H1 (cell line): Measurements from ENCODE around the gene EPHA4. TPM values are rescaled to one million over a fixed set of nuclear protein-coding genes. Genes with fewer than 3 reads are reported as not detected.
A peak's percentile ranks its signal among the peaks of the same experiment; 100 is the strongest.

ENCODE experiments used
- BACH1 ChIP-seq: IDR thresholded peaks from 2 replicates; pipeline ENCODE4 v1.6.1; 2012; ENCODE audit warnings: low read length, improper control_type of control experiment
- CHD1 ChIP-seq: IDR thresholded peaks from 2 replicates; pipeline ENCODE4 v1.6.1; 2012; ENCODE audit warnings: low read depth, low read length, improper control_type of control experiment
- CHD2 ChIP-seq: IDR thresholded peaks from 2 replicates; pipeline ENCODE4 v1.6.1; 2012; ENCODE audit warnings: low read length, improper control_type of control experiment
- CHD7 ChIP-seq: fragments of 300-600 bp; sonication (generic); IDR thresholded peaks from 2 replicates; pipeline ENCODE4 v1.7.1; 2012; ENCODE audit warnings: low read length, moderate library complexity, mild to moderate bottlenecking, inconsistent platforms; ENCODE audit not compliant: insufficient replicate concordance
- POLR2AphosphoS5 ChIP-seq: IDR thresholded peaks from 2 replicates; pipeline ENCODE4 v1.6.1; 2011; ENCODE audit warnings: low read depth, low read length
- RBBP5 ChIP-seq: IDR thresholded peaks from 2 replicates; pipeline ENCODE4 v1.7.1; 2012; ENCODE audit warnings: low read depth, mild to moderate bottlenecking, inconsistent platforms, low read length, moderate library complexity, borderline replicate concordance
- SAP30 ChIP-seq: fragments of 300-600 bp; sonication (generic); IDR thresholded peaks from 2 replicates; pipeline ENCODE4 v1.7.1; 2012; ENCODE audit warnings: low read length, moderate library complexity, mild to moderate bottlenecking, inconsistent platforms; ENCODE audit not compliant: insufficient read depth, insufficient replicate concordance
- SIX5 ChIP-seq: IDR thresholded peaks from 2 replicates; pipeline ENCODE4 v1.6.1; 2011; ENCODE audit warnings: mild to moderate bottlenecking, low read depth, low read length
- SP2 ChIP-seq: IDR thresholded peaks from 2 replicates; pipeline ENCODE4 v1.6.1; 2012; ENCODE audit warnings: mild to moderate bottlenecking, low read length, inconsistent platforms
- TBP ChIP-seq: IDR thresholded peaks from 2 replicates; pipeline ENCODE4 v1.6.1; 2011; ENCODE audit warnings: low read depth, low read length, improper control_type of control experiment
- TCF12 ChIP-seq: IDR thresholded peaks from 2 replicates; pipeline ENCODE4 v1.6.1; 2011; ENCODE audit warnings: low read depth, mild to moderate bottlenecking, low read length
- polyA plus RNA-seq, 7 experiments: library from polyadenylated mRNA; depleted of rRNA in 3 of 7; stranded (reverse) in 5 of 7; unstranded in 2 of 7; fragments of >200 nt in 5 of 7; fragments of 200-250 nt in 2 of 7; gene quantifications; 1 replicate in 5 of 7; 2 replicates in 1 of 7; 4 replicates in 1 of 7; pipeline versions ENCODE4 v1.2.1 to v1.2.3, GENCODE V29; 2011 to 2013; ENCODE audit warnings: missing spikeins in 2 of 7, mixed read lengths in 2 of 7
- total RNA-seq: library from RNA; stranded (reverse); fragmentation: NEBNext Ultra II Directional; extraction: Animal tissue kit (Norgen Biotek cat#: 25700); gene quantifications from 2 replicates; pipeline ENCODE4 v1.2.1, GENCODE V29; 2021

Gene EPHA4
- total and polyA plus RNA-seq, 2 of the 8 experiments (the other 6 are each of a cell fraction or from before 2014, with no cell fraction given), result 4.3 to 5.7 TPM

GRCh38 chr2:221573430-221574230 lies 1.5 kb upstream of the EPHA4 start (continued):
- TF ChIP-seq CHD7 (no peak), BACH1 (no peak; the same call in 1 of the 2 replicates), SAP30 (no peak), CHD2 (no peak), SIX5 (no peak), TCF12 (no peak), RBBP5 (no peak), TBP (no peak; the same call in 1 of the 2 replicates), POLR2AphosphoS5 (0 out of 2 replicates have a peak, but pooled peaks have one; percentile 10), CHD1 (no peak), SP2 (no peak)
